Measurements from ENCODE around the gene REN. TPM values are rescaled to one million over a fixed set of nuclear protein-coding genes. Genes with fewer than 3 reads are reported as not detected.

The REN gene
- total and polyA plus RNA-seq, 2 of the 8 experiments (the other 6 are each of a cell fraction or from before 2014, with no cell fraction given) = 0.05 TPM; not detected in 1

- Histone ChIP-seq H2BK12ac (ENCODE audit: low read depth, low read length) (no peak overlapping the region), H3K27ac (ENCODE audit: low read depth, low read length) (no peak overlapping the region), H3K4ac (replicated peaks; ENCODE audit: insufficient read length, low read depth, low read length) (no peak overlapping the region), H3K18ac (ENCODE audit: extremely low read depth, low read length) (no peak overlapping the region), H4K20me1 (replicated peaks in 1 of 2; ENCODE audit: control insufficient read depth in 1 of 2, insufficient read depth in 2 of 2, low read length in 2 of 2) (peaks cover 0 to 2% of the 10 kb centered on the region in 2 experiments), H3K56ac (replicated peaks; ENCODE audit: insufficient read length, low read depth, low read length) (no peak overlapping the region), H2BK120ac (replicated peaks; ENCODE audit: low read depth, low read length) (no peak overlapping the region), H3K14ac (ENCODE audit: insufficient read length) (no peak overlapping the region), H3K79me1 (ENCODE audit: low read depth, low read length) (no peaks in the 10 kb centered on the region; the same call in 1 of the 2 replicates), H3K36me3 (ENCODE audit: control insufficient read depth in 2 of 4, insufficient read depth in 4 of 4, low read length in 3 of 4) (no peaks in the 10 kb centered on the region; a peak in 2 of 8 replicates), H3K27me3 (replicated peaks in 1 of 4; ENCODE audit: control insufficient read depth in 3 of 4, extremely low read depth in 1 of 4, insufficient read depth in 3 of 4, low read length in 3 of 4) (no peaks in the 10 kb centered on the region; a peak in 1 of 7 replicates), H3K4me3 (ENCODE audit: extremely low read depth in 1 of 4, insufficient read depth in 2 of 4, low read depth in 3 of 4, low read length in 4 of 4) (no peak overlapping the region), H4K91ac (replicated peaks; ENCODE audit: insufficient read length, low read length) (no peak overlapping the region), H3K23ac (ENCODE audit: insufficient read length) (no peak overlapping the region), H3K9ac (replicated peaks in 1 of 4; ENCODE audit: extremely low read depth in 1 of 4, low read depth in 3 of 4, low read length in 3 of 4) (no peak overlapping the region), H2BK5ac (ENCODE audit: low read depth, low read length) (no peak overlapping the region), H4K5ac (ENCODE audit: insufficient read length, low read depth, low read length) (no peak overlapping the region), H3K4me1 (replicated peaks in 1 of 4; ENCODE audit: control insufficient read depth in 3 of 4, insufficient read depth in 4 of 4, low read length in 3 of 4) (peaks cover 4 to 16% (median 7%) of the 10 kb centered on the region in 4 experiments), H3K23me2 (ENCODE audit: low read depth, low read length) (no peaks in the 10 kb centered on the region), H2BK20ac (ENCODE audit: low read length) (no peak overlapping the region), H2AK5ac (ENCODE audit: low read depth, low read length) (no peak overlapping the region), H3K9me3 (ENCODE audit: insufficient read depth in 2 of 2, low read depth in 1 of 2, low read length in 1 of 2) (no peaks in the 10 kb centered on the region), H4K8ac (ENCODE audit: extremely low read depth, insufficient read depth, low read length) (no peak overlapping the region), H3K4me2 (ENCODE audit: insufficient read depth in 1 of 2, low read depth in 2 of 2, low read length in 2 of 2) (no peak overlapping the region), H2BK15ac (ENCODE audit: low read length) (no peak overlapping the region), H3K79me2 (ENCODE audit: control insufficient read depth in 1 of 2, insufficient read depth in 2 of 2, low read length in 2 of 2) (no peaks in the 10 kb centered on the region), H2AFZ (ENCODE audit: low read length) (no peak overlapping the region)
- DNase-seq (ENCODE audit: low read depth in 1 of 2, low spot score in 2 of 2) = no peak
- ChIA-PET CTCF (ENCODE audit: partially characterized antibody) (interaction anchor here (0.6 to 11.3 kb wide), 9 partner anchors 8 to 262 kb away, joined by 3 to 261 read pairs (median 3); no protein-coding TSS in a partner anchor), POLR2A (ENCODE audit: partially characterized antibody) (interaction anchor here (0.8 to 13.3 kb wide), 9 partner anchors 10 to 265 kb away, joined by 3 to 174 read pairs (median 5); partner anchors contain the start of genes ETNK2, SNRPE and SOX13)
- FAIRE-seq = no peak
- 83% methylated on average over 4 of the region's 4 CpGs; no CpG with 5 or more reads in 1 of the 2 experiments for WGBS, 2 experiments (ENCODE audit: extremely low coverage in 1 of 2, insufficient coverage in 1 of 2, insufficient read length in 1 of 2, insufficient replicate concordance in 2 of 2, low coverage in 1 of 2, low lambda C conversion rate in 2 of 2, missing lambda C conversion rate in 1 of 2)
- TF ChIP-seq ATF2 (IDR thresholded peaks at IDR 0.05; ENCODE audit: low read length) (no peak), EP300 (IDR thresholded peaks at IDR 0.05; ENCODE audit: borderline replicate concordance in 1 of 2, low read depth in 2 of 2, low read length in 2 of 2) (no peak), CTBP2 (IDR thresholded peaks at IDR 0.05; ENCODE audit: borderline replicate concordance, insufficient read depth, insufficient read length, low read length) (no peak), ATF3 (IDR thresholded peaks at IDR 0.05; ENCODE audit: insufficient read depth, low read depth, low read length) (no peak), POLR2A (IDR thresholded peaks at IDR 0.05; ENCODE audit: control extremely low read depth in 1 of 2, low read depth in 2 of 2, low read length in 2 of 2) (peak in 1 of 2 experiments; percentile 21; a peak in 1 of 3 replicates), SIN3A (conservative IDR thresholded peaks at IDR 0.05 in 1 of 2, IDR thresholded peaks at IDR 0.05 in 1 of 2; ENCODE audit: low read depth in 1 of 2, low read length in 2 of 2) (no peak), KDM1A (IDR thresholded peaks at IDR 0.05; ENCODE audit: borderline replicate concordance, low read length) (no peak), USF2 (IDR thresholded peaks at IDR 0.05; ENCODE audit: low read length) (no peak), JUND (IDR thresholded peaks at IDR 0.05; ENCODE audit: low read length) (no peak)
Observed at GRCh38 chr1:204131978-204132377, 34.2 kb downstream of the REN start.
